ENCODE measurements around the gene SAPCD1. TPM values are rescaled to one million over a fixed set of nuclear protein-coding genes. Genes with fewer than 3 reads are reported as not detected.

SAPCD1 gene
- total RNA-seq, 1 experiment from 2014 or later, result 18.2 TPM

GRCh38 chr6:31775633-31776484, 13.4 kb downstream of the SAPCD1 start:
- TF ChIP-seq TCF7L2 (IDR thresholded peaks at IDR 0.05; ENCODE audit: borderline replicate concordance, extremely low read depth, insufficient read depth, insufficient read length), result no peak
- no peak for TF ChIP-seq EZH2 (IDR thresholded peaks at IDR 0.05)
- no peak for TF ChIP-seq MAX (IDR thresholded peaks at IDR 0.05)
- TF ChIP-seq FOSL1 (IDR thresholded peaks at IDR 0.05; ENCODE audit: low read depth), result no peak
- no peak for TF ChIP-seq ATF3 (IDR thresholded peaks at IDR 0.05)
- TF ChIP-seq YY1 (IDR thresholded peaks at IDR 0.05; ENCODE audit: extremely low read depth, insufficient replicate concordance, low read depth, low read length), result no peak
- H3K36me3 ChIP-seq (ENCODE audit: control insufficient read depth in 1 of 2, insufficient read depth in 2 of 2, low read length in 2 of 2), result peaks cover 0 to 20% of the 10 kb centered on the region in 2 experiments; a peak in 1 of 4 replicates
- peak overlapping the region; percentile 79 for H3K27ac ChIP-seq (ENCODE audit: low read depth, low read length)
- no peaks in the 10 kb centered on the region for H3K9me3 ChIP-seq (ENCODE audit: control insufficient read depth in 1 of 2, insufficient read depth in 1 of 2, low read depth in 1 of 2, low read length in 2 of 2)
- H4K20me1 ChIP-seq (ENCODE audit: insufficient read depth), result no peaks in the 10 kb centered on the region
- H3K9ac ChIP-seq (ENCODE audit: low read length), result peak overlapping the region; percentile 64
- H3K4me2 ChIP-seq (ENCODE audit: low read length), result peak overlapping the region; percentile 79
- intact Hi-C loops (cut with micrococcal nuclease), result no loop called here
- RAD21 ChIA-PET (ENCODE audit: low non-redundant PET in 1 of 2, low total read pairs in 2 of 2, uncharacterized antibody in 2 of 2, unreplicated experiment in 2 of 2), result interaction anchor here in 1 of 2 experiments (0.7 to 1.1 kb wide), 3 partner anchors 17 to 41 kb away, joined by 3 to 5 read pairs (median 4); no protein-coding TSS in a partner anchor
- DNase-seq (ENCODE audit: low read depth, low spot score), result no peak
- H3K4me3 ChIP-seq (replicated peaks in 1 of 2; ENCODE audit: low read depth in 1 of 2, low read length in 2 of 2), result peak overlapping the region; percentile 40 to 56
- peaks cover 43 to 60% of the 10 kb centered on the region in 2 experiments for H3K4me1 ChIP-seq (ENCODE audit: control insufficient read depth in 1 of 2, insufficient read depth in 2 of 2, low read length in 2 of 2)
- no peak for ATAC-seq
- no peaks in the 10 kb centered on the region for H3K79me2 ChIP-seq (ENCODE audit: insufficient read depth, low read length)
- POLR2A ChIA-PET, result interaction anchor here (0.8 to 4.8 kb wide), 7 partner anchors 8 to 87 kb away, joined by 3 to 47 read pairs (median 4); partner anchors contain the start of genes HSPA1B and NEU1
- H2AFZ ChIP-seq (ENCODE audit: low read depth, low read length, poor library complexity, severe bottlenecking), result no peak overlapping the region
- CTCF ChIA-PET, result interaction anchor here (0.6 to 1.0 kb wide), 3 partner anchors 15 to 87 kb away, joined by 3 to 11 read pairs (median 3); partner anchors contain the start of gene NEU1
- H3K9me2 ChIP-seq (ENCODE audit: insufficient read depth), result no peaks in the 10 kb centered on the region
- BruUV-seq (replicated peaks), result no TSS peak
- no peaks in the 10 kb centered on the region for H3K27me3 ChIP-seq (ENCODE audit: insufficient read depth, low read length)

Data from HCT116 (cell line).